Measurements from ENCODE around the gene TMEM259. TPM values are rescaled to one million over a fixed set of nuclear protein-coding genes. Genes with fewer than 3 reads are reported as not detected.

Gene TMEM259
- total and polyA plus RNA-seq, 2 of the 13 experiments (the other 11 are each of a cell fraction or from before 2014, with no cell fraction given) = 64.7 to 164 TPM

GRCh38 chr19:1025960-1026782 lies 5.2 kb upstream of the TMEM259 start, which contains the start of gene CNN2 (continued):
- TF ChIP-seq MTF2 (CRISPR knock-in tag; IDR thresholded peaks at IDR 0.05; ENCODE audit: borderline replicate concordance) (no peak), ATF7-NPFF (CRISPR knock-in tag; IDR thresholded peaks at IDR 0.05; ENCODE audit: low read depth) (no peak), ZNF17 (CRISPR knock-in tag; IDR thresholded peaks at IDR 0.05) (no peak), TRIM22 (IDR thresholded peaks at IDR 0.05) (no peak), TEAD3 (CRISPR knock-in tag; optimal IDR thresholded peaks at IDR 0.05; ENCODE audit: borderline replicate concordance) (peak; percentile 59), ZNF24 (IDR thresholded peaks at IDR 0.05) (no peak), HOXA5 (CRISPR knock-in tag; IDR thresholded peaks at IDR 0.05) (no peak), HIC2 (CRISPR knock-in tag; IDR thresholded peaks at IDR 0.05; ENCODE audit: low read depth) (no peak), ARHGAP35 (CRISPR knock-in tag; IDR thresholded peaks at IDR 0.05; ENCODE audit: borderline replicate concordance) (0 out of 2 replicates have a peak, but pooled peaks have one; percentile 37), ZNF383 (CRISPR knock-in tag; IDR thresholded peaks at IDR 0.05; ENCODE audit: borderline replicate concordance) (no peak), ZNF577 (CRISPR knock-in tag; IDR thresholded peaks at IDR 0.05; ENCODE audit: borderline replicate concordance, low read depth) (no peak), ZBTB7B (CRISPR knock-in tag; IDR thresholded peaks at IDR 0.05) (peak; percentile 48; the same call in 1 of the 2 replicates), SOX6 (IDR thresholded peaks at IDR 0.05) (no peak), SOX6 (CRISPR knock-in tag; IDR thresholded peaks at IDR 0.05) (0 out of 2 replicates have a peak, but pooled peaks have one; percentile 8), NR2F6 (IDR thresholded peaks at IDR 0.05) (no peak), NR2F6 (CRISPR knock-in tag; IDR thresholded peaks at IDR 0.05) (no peak), SMC3 (IDR thresholded peaks at IDR 0.05; ENCODE audit: low read length) (no peak), ZNF136 (CRISPR knock-in tag; IDR thresholded peaks at IDR 0.05; ENCODE audit: low read depth) (no peak), PTBP1 (IDR thresholded peaks at IDR 0.05; ENCODE audit: low read depth, low read length, poor library complexity, severe bottlenecking) (no peak), ZNF503 (CRISPR knock-in tag; IDR thresholded peaks at IDR 0.05) (no peak), TCF7 (IDR thresholded peaks at IDR 0.05; ENCODE audit: low read depth) (no peak), ZSCAN20 (CRISPR knock-in tag; IDR thresholded peaks at IDR 0.05; ENCODE audit: borderline replicate concordance) (0 out of 2 replicates have a peak, but pooled peaks have one; percentile 7), ARNTL (CRISPR knock-in tag; IDR thresholded peaks at IDR 0.05) (no peak), ZSCAN31 (CRISPR knock-in tag; IDR thresholded peaks at IDR 0.05; ENCODE audit: low read depth) (peak; percentile 39; the same call in 1 of the 2 replicates), ZNF75D (CRISPR knock-in tag; IDR thresholded peaks at IDR 0.05; ENCODE audit: borderline replicate concordance) (no peak), FOXA1 (IDR thresholded peaks at IDR 0.05) (no peak), FOXA1 (CRISPR knock-in tag; IDR thresholded peaks at IDR 0.05) (no peak)

Measured in HepG2 (cell line).